HuH-7 (cell line): Measurements from ENCODE around the gene ACRBP.

Experiments used
- DNase-seq: peaks from one replicate; pipeline ENCODE4 v3.0.0; 2011; ENCODE audit warnings: low spot score

ACRBP gene

GRCh38 chr12:6646276-6647082 is 753 bp downstream of the ACRBP start:
- DNase-seq, result no peak

GRCh38 chr12:6644903-6645302 is 2.3 kb downstream of the ACRBP start:
- no peak for DNase-seq

GRCh38 chr12:6644257-6644596 is 3.0 kb downstream of the ACRBP start:
- DNase-seq, result no peak

GRCh38 chr12:6643569-6644256 is 3.5 kb downstream of the ACRBP start:
- no peak for DNase-seq

- DNase-seq, result no peak
These were observed 6.1 kb downstream of the ACRBP start for GRCh38 chr12:6641131-6641530.

GRCh38 chr12:6640497-6640896 is 6.7 kb downstream of the ACRBP start:
- no peak for DNase-seq

GRCh38 chr12:6639151-6639801 is 8.0 kb downstream of the ACRBP start:
- no peak for DNase-seq

- DNase-seq, result no peak
These were observed 8.9 kb downstream of the ACRBP start for GRCh38 chr12:6638305-6638704.

GRCh38 chr12:6635856-6636531 is 11.2 kb downstream of the ACRBP start, which contains the start of gene LPAR5:
TSS of gene LPAR5 (minus strand) at chr12:6635959. CDS start at chr12:6621248, 14,711 bp downstream.
- DNase-seq, result no peak

GRCh38 chr12:6635375-6635855 is 11.8 kb downstream of the ACRBP start:
- no peak for DNase-seq

GRCh38 chr12:6632026-6632983 is 14.9 kb downstream of the ACRBP start:
- DNase-seq, result no peak

- no peak for DNase-seq
These were observed 15.7 kb downstream of the ACRBP start for GRCh38 chr12:6631549-6631961.

GRCh38 chr12:6630736-6631135 is 16.5 kb downstream of the ACRBP start:
- DNase-seq, result no peak

GRCh38 chr12:6627616-6628015 is 19.6 kb downstream of the ACRBP start:
- no peak for DNase-seq

GRCh38 chr12:6626654-6627283 is 20.5 kb downstream of the ACRBP start:
- no peak for DNase-seq

- DNase-seq, result no peak
These were observed 26.4 kb downstream of the ACRBP start for GRCh38 chr12:6620885-6621274.

- no peak for DNase-seq
These were observed 26.9 kb downstream of the ACRBP start for GRCh38 chr12:6620137-6620884.

- DNase-seq, result no peak
These were observed 28.6 kb downstream of the ACRBP start for GRCh38 chr12:6618483-6619225.

GRCh38 chr12:6615802-6616201 is 31.4 kb downstream of the ACRBP start:
- DNase-seq, result no peak
